ENCODE results near the gene SH3TC2.

- TF ChIP-seq NFYA (IDR thresholded peaks at IDR 0.05; ENCODE audit: borderline replicate concordance, low read depth, low read length) (no peak), NRF1 (conservative IDR thresholded peaks at IDR 0.05; ENCODE audit: low read depth, low read length) (no peak), RFX5 (IDR thresholded peaks at IDR 0.05; ENCODE audit: low read depth, low read length) (no peak), CTCF (IDR thresholded peaks at IDR 0.05 in 2 of 3, conservative IDR thresholded peaks at IDR 0.05 in 1 of 3; ENCODE audit: control insufficient read depth in 2 of 3, extremely low read depth in 1 of 3, insufficient read depth in 1 of 3, low read depth in 3 of 3, low read length in 3 of 3) (no peak), NR2C2 (IDR thresholded peaks at IDR 0.05; ENCODE audit: borderline replicate concordance, control insufficient read depth, insufficient read length, low read depth) (no peak), MYC (IDR thresholded peaks at IDR 0.05; ENCODE audit: insufficient read depth, insufficient read length, insufficient replicate concordance, low read length, severe bottlenecking) (no peak), BCL11A (IDR thresholded peaks at IDR 0.05; ENCODE audit: low read depth, low read length) (no peak), CBFB (IDR thresholded peaks at IDR 0.05; ENCODE audit: low read depth) (no peak), ATF7 (IDR thresholded peaks at IDR 0.05; ENCODE audit: low read depth) (no peak), USF2 (IDR thresholded peaks at IDR 0.05; ENCODE audit: borderline replicate concordance, low read depth, low read length) (no peak), ZBTB11 (CRISPR knock-in tag; IDR thresholded peaks at IDR 0.05) (no peak), GABPA (IDR thresholded peaks at IDR 0.05; ENCODE audit: low read depth) (no peak), SP1 (IDR thresholded peaks at IDR 0.05; ENCODE audit: low read depth, low read length) (no peak)
Measured at GRCh38 chr5:148978370-148979082, 84.3 kb downstream of the SH3TC2 start.

All from GM12878 (cell line).